22Rv1 (cell line): ENCODE measurements around the gene SRRM3.
A peak's percentile ranks its signal among the peaks of the same experiment; 100 is the strongest.

Source experiments
- H3K27ac ChIP-seq: fragments of 450-650 bp; 2 replicates; pipeline ENCODE4 v1.5.1; 2017
- ZFX ChIP-seq: fragments of 450-650 bp; IDR thresholded peaks from 2 replicates; pipeline ENCODE4 v1.6.1; 2017; ENCODE audit warnings: antibody characterized with exemption, borderline replicate concordance
- TF ChIP-seq, protein P1 (sequence below): fragments of 450-650 bp; IDR thresholded peaks from 2 replicates; pipeline ENCODE4 v1.5.1; 2017; ENCODE audit warnings: mild to moderate bottlenecking

SRRM3 gene

GRCh38 chr7:76230214-76230613, 28.5 kb downstream of the SRRM3 start:
- TF ChIP-seq, protein P1, sequence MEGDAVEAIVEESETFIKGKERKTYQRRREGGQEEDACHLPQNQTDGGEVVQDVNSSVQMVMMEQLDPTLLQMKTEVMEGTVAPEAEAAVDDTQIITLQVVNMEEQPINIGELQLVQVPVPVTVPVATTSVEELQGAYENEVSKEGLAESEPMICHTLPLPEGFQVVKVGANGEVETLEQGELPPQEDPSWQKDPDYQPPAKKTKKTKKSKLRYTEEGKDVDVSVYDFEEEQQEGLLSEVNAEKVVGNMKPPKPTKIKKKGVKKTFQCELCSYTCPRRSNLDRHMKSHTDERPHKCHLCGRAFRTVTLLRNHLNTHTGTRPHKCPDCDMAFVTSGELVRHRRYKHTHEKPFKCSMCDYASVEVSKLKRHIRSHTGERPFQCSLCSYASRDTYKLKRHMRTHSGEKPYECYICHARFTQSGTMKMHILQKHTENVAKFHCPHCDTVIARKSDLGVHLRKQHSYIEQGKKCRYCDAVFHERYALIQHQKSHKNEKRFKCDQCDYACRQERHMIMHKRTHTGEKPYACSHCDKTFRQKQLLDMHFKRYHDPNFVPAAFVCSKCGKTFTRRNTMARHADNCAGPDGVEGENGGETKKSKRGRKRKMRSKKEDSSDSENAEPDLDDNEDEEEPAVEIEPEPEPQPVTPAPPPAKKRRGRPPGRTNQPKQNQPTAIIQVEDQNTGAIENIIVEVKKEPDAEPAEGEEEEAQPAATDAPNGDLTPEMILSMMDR: no peak
- TF ChIP-seq ZFX: no peak
- no peak overlapping the region for H3K27ac ChIP-seq

DNA sequence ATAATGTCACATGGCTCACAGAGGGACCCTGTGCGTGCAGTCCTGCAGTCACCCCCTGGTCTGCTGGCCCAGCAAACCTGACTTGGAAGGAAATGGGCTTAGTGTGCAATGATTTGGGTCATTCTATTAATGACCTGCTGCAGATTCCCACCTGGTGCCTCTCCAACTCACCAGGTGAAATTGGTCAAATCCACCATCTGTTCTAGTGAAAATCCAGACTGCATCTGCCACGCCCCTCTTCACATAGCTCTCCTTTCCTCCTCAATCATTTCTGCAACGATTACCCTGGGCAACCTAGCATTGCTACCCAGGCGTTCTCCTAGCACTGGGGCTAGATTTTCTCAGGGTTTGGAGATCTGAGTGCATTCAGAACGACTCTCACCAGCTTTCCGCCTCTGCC, 29.4 kb downstream of the SRRM3 start:
- no peak overlapping the region for H3K27ac ChIP-seq
- TF ChIP-seq, protein P1: no peak
- TF ChIP-seq ZFX: no peak

GRCh38 chr7:76231583-76231982, 29.9 kb downstream of the SRRM3 start:
- TF ChIP-seq ZFX: no peak
- TF ChIP-seq, protein P1: no peak

DNA sequence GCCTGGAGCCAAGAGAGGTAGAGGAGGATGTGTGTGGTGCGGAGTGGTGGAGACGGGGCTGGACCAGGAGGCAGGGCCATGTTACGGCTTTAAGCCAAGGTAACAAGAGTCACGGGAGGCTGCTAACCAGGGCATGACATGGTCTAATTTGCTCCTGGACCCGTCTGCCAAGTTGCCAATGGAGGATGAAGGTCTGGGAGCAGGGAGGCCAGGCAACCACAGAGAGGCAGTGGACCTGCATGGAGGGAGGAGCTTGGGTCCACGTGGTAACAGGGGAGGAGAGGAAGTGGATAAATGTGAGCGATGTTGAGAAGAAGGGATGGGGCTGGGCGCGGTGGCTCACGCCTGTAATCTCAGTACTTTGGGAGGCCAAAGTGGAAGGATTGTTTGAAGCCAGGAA, 31.0 kb downstream of the SRRM3 start:
- H3K27ac ChIP-seq: no peak overlapping the region
- no peak for TF ChIP-seq ZFX
- TF ChIP-seq, protein P1: no peak

More at GRCh38 chr7:76231583-76231982, 29.9 kb downstream of the SRRM3 start:
- no peak overlapping the region for H3K27ac ChIP-seq

- H3K27ac ChIP-seq: no peak overlapping the region
- TF ChIP-seq, protein P1: no peak
- TF ChIP-seq ZFX: no peak
These were observed 32.0 kb downstream of the SRRM3 start for GRCh38 chr7:76233538-76234281.

DNA sequence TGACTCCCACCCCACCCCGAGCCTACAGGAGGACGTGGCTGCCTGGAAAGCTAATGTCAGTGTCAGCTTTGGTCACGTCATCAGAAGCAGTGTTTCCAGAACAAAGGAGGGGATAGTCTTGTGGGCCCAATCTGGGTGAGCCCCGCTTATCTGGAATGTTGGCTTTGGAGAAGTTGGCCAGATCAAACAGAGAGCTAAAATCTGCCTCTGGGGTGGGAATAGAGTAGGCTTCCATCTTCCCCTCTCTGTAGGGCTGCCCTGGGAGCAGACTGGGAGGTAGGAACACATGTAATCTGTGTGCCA, 32.5 kb downstream of the SRRM3 start:
- peak overlapping the region; percentile 69; the same call in 1 of the 2 replicates for H3K27ac ChIP-seq
- no peak for TF ChIP-seq ZFX
- TF ChIP-seq, protein P1: no peak

DNA sequence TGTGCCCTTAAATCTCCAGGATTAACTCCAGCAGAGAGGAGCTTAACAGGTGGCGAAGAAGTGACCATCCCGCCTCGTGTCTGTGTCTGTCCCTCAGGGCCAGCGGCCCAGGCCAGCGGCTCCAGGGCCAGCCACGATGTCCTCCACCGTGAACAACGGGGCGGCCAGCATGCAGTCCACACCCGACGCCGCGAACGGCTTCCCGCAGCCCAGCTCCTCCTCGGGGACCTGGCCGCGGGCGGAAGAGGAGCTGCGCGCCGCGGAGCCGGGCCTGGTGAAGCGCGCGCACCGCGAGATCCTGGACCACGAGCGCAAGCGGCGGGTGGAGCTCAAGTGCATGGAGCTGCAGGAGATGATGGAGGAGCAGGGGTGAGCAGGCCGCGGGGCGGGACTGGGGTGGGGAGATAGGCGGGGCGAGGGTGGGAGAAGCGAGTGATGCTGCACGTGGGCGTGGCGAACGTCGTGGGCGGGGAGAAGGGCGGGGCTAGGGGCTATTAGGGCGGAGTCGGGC, 33.3 kb downstream of the SRRM3 start:
- TF ChIP-seq, protein P1: no peak
- TF ChIP-seq ZFX: no peak
- peak overlapping the region; percentile 69 for H3K27ac ChIP-seq
